GM19452 (cell line): ENCODE measurements around the gene SPTBN4.
A peak's percentile ranks its signal among the peaks of the same experiment; 100 is the strongest.
"Not testable (repeated sequence)": the region's sequence is repeated elsewhere in the genome, so short reads cannot be mapped to it uniquely, and the experiment has no call there.

Experiments used
- ATAC-seq: cut with Tn5 transposase; IDR thresholded peaks from one replicate; pipeline ENCODE4 v1.9.1; 2021; ENCODE audit not compliant: unreplicated experiment

SPTBN4 gene

DNA sequence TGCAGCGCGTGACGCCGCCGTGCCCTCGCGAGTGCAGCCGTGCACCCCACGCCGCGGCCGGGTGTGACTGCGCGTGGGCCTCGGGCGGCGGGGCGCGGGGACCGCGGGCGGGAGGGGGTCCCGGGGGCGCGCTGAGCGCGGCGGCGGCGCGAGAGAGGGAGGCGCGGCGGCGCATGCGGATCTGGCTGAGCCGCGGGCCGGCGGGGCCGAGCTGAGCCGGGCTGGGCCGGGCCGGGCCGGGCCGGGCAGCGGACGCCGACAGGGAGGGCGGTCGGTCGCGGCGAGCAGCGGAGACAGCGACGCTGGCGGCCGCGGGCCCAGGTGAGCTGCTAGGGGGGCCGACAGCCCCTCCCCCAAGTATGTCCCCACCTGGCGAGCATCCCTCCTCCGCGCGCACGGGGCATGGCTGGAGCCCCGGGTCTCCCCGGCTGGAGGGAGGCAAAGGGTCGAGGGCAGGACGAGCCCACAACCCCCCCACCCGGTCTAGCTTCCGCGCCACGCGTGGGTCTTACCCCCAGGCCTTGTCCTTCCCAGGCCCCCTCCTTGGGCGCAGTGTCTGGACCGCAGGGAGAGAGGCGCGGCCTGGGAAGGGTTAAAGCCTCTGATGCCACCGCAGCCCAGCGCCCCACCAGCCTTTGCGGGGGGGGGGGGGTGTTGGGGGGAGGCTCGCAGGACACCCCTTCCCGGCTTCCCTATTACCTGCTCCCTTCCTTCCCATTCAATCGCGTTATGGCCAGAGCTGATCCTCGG is at the start of gene SPTBN4:
Gene SPTBN4, plus strand, starts transcription at position 17 of the 750 bp plus-strand sequence. CDS start 5,621 bp downstream, outside the sequence.
- no peak for ATAC-seq

DNA sequence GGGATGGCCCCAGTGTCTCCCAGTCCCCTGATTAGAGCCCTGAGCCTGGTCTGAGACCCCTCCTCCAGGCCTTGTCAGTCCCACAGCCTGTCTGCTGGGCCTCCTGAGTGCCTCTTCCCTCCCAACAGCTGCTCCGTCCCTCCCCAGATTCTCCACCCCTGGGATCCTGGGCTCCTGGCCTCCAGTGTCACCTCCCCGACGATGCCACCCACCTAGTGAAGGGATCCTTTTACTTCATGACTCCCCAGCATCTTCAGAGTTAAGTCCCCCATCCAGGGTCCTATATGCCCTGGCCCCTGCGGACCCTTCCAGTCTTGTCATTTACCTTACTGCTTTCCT is 49.2 kb upstream of the SPTBN4 start:
- ATAC-seq = no peak

DNA sequence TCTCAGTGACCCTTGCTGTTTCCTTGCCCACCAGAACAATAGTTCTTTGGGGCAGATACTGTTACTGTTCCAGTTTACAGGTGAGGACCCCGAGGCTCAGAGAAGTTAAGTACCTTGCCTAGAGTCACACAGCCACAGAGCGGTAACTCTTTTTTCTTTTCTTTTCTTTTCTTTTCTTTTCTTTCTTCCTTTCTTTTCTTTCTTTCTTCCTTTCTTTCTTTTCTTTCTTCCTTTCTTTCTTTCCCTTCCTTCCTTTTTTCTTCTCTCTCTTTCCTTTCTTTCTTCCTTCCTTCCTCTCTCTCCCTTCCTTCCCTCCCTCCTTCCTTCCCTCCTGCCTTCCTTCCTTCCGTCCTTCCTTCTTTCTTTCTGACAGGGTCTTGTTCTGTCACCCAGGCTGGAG is 48.8 kb upstream of the SPTBN4 start:
- ATAC-seq = no peak

DNA sequence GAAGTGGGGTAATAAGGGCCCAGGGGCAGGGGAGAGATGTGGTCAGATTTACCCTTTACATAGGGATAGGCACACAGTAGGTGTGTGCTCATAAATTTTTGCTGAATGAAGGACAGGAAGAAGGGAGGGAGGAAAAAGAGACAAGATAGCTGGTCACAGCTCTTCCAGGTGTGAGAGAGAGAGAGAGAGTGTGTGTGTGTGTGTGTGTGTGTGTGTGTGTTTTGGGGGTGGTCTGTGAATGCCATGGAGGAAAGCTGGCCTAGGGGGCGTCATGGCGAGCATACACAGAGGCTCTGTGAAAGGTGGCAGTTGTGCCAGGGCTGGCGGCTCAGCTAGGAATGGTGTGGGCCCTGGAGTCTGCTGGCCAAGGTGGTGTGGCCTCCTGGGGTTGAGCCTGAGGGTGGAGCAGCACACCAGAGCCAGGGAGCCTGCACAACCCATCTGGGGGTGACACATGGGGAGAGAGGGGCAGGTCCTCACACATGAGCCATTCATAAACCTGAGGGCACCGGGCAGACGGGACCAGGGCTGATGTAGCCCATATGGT is 47.7 kb upstream of the SPTBN4 start:
- ATAC-seq = no peak

DNA sequence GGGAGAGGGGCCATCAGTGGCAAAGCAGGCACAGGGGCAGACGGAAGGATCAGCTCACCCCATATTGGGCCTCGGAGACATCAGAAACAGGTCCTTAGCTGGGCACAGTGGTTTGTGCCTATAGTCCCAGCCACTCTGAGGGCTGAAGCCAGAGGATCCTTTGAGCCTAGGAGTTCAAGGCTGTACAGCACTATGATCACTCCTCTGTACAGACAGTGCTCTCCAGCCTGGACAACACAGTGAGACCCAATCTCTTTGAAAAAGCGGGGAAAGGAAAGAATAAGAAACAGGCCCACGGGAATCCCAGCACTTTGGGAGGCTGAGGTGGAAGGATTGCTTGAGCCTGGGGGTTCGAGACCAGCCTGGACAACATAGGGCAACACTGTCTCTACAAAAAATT is 47.0 kb upstream of the SPTBN4 start:
- no peak for ATAC-seq

DNA sequence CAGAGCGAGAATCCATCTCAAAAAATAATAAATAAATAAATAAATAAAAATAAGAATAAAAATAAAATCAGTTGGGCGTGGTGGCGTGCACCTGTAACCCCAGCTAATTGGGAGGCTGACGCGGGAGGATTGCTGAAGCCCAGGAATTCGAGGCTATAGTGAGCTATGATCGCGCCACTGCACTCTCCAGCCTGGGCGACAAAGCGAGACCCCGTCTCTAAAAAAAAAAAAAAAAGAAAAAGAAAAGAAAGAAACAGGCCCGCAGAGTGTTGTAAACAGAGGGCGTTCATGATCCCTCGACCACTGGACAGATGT is 46.4 kb upstream of the SPTBN4 start:
- no peak for ATAC-seq

DNA sequence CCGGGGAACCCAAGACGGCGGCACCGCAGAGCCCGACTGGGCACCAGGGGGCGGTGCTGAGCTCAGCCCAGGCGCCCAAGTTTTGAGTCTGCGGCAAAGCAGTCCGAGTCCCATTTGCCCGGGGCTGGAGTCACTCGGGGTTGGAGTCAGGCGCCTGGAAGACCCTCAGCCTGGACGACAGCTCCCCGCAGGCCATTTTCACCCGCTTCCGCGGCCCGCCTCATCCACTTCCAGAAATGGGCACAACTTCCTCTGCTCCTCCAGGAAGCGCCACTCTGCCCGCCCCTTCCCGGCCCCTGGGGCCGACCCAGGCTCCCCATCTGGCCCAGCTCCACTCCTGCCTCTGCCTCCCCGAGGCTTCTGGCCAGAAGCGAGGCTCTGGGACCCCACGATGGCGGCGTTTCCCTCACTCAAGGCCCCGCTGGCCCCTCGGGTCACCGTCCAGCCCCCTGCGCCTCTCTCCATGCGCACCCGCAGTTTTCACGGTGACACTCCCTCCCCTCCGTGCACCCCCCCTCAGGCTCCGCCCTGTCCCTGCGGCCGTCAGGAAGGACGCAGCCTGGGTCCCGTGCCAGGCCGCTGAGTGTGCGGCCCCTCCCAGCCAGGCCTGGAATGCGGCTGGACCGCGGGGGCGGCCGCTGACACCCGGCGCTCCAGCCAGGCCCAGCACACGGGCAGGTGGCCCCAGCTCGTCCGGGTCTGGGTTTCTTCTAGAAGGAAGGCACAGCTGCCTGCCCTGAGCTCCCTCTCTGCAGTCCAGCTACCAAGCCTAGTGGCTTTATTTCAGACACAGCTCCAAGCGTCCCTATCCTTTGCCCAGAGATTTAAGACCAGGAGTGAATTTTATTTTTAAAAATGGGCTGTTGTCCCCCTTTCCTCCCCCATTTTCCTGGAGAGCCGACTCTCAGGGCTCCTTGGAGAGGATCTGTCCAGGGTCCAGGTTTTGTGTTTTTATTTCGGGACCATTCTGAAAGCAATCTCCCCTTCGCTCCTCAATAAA is 45.7 kb upstream of the SPTBN4 start:
- ATAC-seq = no peak

DNA sequence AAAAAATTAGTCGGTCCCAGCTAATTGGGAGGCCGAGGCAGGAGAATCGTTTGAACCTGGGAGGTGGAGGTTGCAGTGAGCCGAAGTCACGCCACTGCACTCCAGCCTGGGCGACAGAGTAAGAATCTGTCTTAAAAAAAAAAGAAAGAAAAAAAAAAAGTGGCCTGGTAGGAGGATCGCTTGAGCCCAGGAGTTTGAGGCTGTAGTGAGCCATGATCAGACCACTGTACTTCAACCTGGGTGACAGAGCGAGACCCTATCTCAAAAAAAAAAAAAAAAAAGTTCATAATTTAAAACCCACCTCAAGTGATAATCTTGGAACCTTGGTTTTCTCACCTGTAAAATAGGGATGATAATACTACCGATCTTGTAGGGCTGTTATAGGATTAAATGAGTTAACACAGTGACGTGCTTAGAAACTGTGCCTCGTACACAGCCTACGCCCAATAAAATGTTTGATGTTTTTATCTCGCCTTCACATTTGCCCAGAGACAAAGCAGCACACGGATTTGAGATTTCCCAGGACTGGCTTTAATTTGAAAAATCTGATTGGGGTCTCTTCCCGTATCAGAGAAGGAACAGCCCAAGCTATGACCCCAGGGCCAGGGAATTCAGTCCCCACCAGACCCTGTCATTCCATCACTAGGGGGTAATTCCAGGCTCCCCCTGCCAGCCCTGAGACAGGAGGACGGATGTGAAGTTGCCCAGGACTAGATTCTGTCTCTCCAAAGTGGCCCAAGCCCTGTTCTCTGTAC is 44.6 kb upstream of the SPTBN4 start:
- ATAC-seq = no peak

DNA sequence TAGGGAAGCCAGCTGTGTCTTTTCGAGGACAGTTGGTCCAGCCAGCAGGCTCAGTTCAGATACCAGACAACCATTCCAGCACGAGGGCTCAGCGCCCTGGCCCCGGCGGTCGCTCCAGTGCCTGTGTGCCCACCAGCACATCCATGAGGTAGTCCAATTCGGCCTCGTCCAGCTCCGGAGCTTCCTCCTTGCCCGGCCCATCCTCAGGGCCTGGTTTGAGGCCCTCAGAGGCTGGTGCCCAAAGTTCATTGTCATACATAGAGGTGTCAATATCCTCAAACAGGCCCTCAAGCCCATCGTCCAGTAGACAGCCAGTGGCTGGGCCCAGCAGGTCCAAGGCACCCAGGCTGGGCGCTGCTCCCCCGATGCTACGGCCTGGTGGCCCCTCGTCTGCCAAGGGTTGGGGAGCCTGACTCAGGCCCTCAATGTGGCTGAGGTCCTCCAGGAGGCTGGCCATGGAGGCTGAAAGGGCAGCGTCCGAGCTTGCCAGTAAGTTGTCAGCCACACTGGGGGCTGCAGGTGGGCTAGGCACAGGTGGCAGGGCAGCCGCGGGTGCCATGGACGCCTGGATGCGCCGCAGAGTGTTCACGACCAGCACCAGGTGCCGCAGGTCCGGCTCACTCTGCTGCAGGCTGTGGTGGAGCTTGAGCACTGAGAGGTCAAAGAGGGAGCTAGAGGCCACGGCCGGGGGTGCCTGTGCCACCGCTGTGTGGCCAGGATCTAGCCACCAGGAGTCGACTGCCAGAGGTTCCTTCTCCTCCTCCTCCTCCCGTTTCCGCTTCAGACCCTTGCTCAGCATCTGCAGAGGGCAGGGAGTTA is 43.8 kb upstream of the SPTBN4 start:
- no peak for ATAC-seq

DNA sequence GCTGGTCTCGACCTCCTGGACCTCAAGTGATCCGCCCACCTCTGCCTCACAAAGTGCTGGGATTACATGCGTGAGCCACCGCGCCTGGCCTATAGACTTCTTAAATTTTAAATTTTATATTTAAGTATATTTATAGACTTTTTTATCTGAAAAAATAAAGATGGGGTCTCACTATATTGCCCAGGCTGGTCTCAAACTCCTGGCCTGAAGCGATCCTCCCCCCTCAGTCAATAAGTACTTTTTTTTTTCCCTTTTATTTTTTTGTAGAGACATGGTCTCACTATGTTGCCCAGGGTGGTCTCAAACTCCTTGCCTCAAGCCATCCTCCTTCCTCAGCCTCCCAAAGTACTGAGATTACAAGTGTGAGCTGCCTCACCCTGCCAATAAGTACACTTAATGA is 42.9 kb upstream of the SPTBN4 start:
- no peak for ATAC-seq

DNA sequence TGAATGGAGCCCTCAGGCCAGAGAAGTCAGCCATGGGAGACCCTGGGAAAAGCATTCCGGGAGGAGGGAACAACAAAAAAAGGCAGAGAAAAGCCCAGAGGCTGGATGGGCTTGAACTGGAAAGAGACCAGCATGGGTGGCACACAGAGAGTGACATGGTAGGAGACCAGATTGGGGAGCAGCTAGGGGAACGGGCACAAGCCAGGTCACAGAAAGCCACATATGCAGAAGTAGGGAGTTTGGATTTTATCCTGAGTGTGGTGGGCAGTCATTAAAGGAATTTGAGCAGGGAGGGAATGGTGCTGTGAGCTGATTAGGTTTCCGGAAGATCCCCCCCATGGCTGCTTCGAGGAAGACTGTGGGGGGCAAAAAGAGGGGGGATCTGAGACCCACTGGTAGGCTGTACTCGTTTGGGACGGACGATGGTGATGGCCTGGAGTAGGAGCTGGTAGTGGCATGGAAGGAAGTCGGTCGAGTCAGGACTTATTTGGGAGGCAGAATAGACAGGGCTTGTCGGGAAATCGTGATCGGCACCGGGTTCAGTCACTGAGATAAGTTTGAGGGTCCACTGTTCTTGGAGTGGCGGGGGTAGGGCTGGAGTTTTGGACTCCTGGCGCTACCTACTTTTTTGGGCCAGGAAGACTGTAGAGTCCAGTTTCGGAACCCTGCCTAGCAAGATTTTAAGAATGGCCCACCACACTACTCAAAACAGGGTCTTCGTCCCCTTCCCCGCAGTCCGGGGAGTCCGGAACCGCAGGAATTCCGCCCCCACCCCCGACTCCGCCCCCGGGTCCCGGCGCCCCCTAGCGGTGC is 42.0 kb upstream of the SPTBN4 start:
- ATAC-seq = no peak

DNA sequence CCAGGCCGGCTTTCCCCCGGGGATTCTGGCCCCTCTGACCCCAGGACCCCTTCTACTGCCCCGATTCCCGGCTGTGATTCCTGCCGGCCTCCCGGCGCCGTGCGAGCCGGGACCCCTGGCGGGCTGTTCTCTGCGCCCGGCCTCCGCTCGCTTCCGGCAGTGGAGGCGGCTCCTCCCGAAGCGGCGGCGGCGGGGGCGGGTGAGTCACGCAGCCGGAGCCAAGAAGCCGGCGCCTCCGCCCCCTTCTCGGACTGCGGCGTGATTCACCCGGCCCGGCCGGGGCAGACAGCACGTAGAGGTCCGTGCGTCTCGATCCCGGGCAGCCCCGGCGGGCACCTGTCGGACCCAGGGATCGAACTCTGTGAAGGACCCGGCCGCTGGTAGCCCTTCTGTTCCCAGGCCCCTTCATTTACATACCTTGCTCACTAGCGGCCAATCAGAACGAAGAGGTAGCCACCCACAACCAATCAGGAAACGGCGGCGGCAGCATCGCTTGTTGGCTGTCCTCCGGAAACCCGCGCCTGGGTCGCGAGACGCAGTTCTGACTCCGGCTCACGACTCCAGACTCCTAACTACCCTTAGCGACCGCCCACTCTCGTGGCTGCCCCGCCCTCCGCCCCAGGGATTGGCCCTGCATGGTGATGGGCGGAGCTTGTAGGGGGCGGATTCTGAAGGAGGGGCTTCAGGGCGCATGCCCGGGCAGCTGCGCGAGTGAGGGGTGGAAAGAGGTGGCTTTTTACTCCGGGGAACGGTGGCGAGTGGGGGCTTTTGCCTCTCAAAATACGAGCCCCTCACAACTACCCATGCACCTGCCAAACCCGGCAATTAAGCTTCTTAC is 41.1 kb upstream of the SPTBN4 start, which contains the start of gene SERTAD1:
Gene SERTAD1, minus strand, starts transcription at position 543 of the 838 bp plus-strand sequence. CDS start 2,446 bp downstream, outside the sequence.
- ATAC-seq = peak; percentile 85

DNA sequence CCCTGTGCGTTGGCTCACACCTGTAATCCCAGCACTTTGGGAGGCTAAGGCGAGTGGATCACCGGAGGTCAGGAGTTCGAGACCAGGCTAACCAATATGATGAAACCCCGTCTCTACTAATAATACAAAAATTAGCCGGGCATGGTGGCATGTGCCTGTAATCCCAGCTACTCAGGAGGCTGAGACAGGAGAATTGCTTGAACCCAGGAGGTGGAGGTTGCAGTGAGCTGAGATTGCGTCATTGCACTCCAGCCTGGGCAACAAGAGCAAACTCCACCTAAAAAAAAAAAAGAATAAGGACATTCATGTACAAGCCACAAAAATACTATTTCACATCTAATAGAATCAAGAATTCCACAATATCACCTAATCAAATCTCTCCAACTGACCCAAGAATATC is 38.6 kb upstream of the SPTBN4 start:
- not testable (repeated sequence) for ATAC-seq

DNA sequence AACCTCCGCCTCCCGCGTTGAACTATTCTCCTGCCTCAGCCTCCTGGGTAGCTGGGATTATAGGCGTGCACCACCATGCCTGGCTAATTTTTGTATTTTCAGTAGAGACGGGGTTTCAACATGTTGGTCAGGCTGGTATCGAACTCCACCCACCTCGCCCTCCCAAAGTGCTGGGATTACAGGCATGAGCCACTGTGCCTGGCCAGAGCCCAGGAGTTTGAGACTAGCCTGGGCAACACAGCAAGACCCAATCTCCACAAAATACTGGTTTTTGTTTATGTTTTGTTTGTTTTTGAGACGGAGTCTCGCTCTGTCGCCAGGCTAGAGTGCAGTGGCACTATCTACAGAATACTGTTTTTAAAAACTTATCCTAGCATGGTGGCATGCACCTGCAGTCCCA is 36.6 kb upstream of the SPTBN4 start:
- not testable (repeated sequence) for ATAC-seq

DNA sequence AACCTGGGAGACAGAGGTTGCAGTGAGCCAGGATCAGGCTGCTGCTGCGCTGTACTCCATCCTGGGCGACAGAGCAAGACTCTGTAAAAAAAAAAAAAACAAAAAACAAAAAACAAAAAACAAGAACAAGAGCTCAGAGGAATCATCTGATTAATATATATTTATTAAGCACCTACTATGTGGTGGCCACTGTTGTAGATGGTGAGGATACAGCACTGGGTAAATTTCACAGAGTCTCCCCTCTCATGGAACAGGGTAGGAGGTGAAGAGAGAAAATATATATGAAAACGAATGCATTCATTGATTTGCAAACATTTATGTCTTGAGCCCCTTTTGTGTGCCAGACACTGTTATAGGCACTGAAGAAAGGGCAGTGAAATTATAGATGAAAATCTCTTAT is 35.1 kb upstream of the SPTBN4 start:
- no peak for ATAC-seq

DNA sequence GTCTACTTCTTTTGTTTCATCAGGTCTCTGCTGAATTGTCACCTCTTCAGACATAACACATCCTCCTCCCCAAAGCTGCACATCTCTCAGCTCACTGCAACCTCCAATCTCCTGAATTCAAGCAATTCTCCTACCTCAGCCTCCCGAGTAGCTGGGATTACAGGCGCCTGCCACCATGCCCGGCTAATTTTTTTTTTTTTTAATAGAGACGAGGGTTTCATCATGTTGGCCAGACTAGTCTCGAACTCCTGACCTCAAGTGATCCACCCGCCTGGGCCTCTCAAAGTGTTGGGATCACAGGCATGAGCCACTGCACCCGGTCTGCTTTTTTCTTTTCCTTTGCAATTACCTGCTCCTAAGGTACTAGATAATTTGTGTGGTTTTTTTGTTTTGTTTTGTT is 34.0 kb upstream of the SPTBN4 start:
- not testable (repeated sequence) for ATAC-seq

DNA sequence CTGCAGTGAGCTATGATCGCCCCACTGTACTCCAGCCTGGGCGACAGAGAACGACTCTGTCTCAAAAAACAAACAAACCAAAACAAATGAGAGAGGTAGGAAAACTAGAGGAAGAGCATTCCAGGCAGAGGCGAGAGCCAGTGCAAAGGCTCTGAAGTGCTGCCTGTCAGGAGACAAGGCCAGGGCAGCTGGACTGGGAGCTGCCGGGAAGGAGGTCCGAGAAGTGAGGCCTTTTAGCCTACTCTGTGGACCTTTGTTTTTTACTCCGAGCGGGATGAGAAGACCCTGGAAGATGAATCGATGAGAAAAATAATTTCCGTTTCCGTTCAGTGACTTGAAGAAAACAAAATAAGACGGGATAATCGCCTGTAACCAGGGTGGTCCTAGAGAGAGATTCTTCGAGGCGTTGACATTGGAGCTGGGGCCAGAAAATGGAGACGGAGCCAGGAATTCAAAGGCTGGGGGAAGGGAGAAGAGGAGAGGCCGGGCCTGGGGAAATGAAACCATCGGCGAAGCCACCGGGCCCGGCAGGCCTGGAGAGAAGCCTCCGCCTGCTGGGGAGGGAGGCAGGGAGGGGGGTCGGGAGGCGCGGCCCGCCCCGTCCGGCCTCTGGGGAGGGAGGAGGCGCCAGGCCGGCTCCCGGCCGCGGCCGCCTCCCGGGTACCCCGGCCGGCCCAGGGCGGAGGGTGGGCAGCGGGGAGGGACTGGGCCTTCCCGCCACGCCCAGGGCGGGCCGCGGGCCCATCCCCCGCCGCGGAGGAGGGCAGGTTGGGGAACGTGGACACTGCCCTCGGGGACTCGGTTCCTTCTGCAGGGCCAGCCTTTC is 33.2 kb upstream of the SPTBN4 start:
- ATAC-seq = peak; percentile 56

DNA sequence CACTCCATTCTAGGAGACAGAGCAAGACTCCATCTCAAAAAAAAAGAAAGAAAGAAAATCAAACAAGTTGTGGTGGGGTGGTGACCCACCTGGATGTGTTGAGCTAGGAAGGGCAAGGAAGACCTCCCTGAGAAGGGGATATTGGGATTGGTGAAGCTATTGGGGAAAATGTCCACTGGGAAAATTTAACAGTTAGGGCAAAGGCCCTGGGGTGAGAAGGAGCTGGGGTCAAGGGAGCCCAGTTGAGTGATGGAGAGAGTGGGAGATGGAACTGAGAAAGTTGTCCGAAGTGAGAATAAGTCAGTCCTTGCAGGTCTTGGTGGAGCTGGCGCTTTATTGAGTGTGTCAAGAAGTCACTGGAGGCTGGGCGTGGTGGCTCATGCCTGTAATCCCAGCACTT is 28.5 kb upstream of the SPTBN4 start:
- ATAC-seq = no peak
